Motor neuron (in vitro differentiated cells): Measurements from ENCODE around the gene ZNF367. TPM values are rescaled to one million over a fixed set of nuclear protein-coding genes. Genes with fewer than 3 reads are reported as not detected.
A peak's percentile ranks its signal among the peaks of the same experiment; 100 is the strongest.

Experiments used
- ATAC-seq, 8 experiments: fragments of 200-7000 bp; cut with Tn5 transposase; replicated peaks in 6 of 8; 2 replicates each; pipeline ENCODE4 v1.8.0; 2021; ENCODE audit warnings: mild to moderate bottlenecking in 8 of 8, moderate library complexity in 8 of 8
- H3K27ac ChIP-seq, 2 donors: fragments of 250-450 bp; sonication (Bioruptor Pico); 2 replicates each; pipeline ENCODE4 v1.9.0; 2021; ENCODE audit warnings: antibody characterized with exemption in 2 of 2, mild to moderate bottlenecking in 2 of 2, moderate library complexity in 1 of 2
- H3K4me1 ChIP-seq, 2 donors: fragments of 250-450 bp; sonication (Bioruptor Pico); replicated peaks in 1 of 2; 2 replicates each; pipeline ENCODE4 v1.6.1; 2021; ENCODE audit warnings: antibody characterized with exemption in 2 of 2, mild to moderate bottlenecking in 2 of 2, moderate library complexity in 1 of 2
- H3K4me3 ChIP-seq, 5 donors: fragments of 250-450 bp; sonication (Bioruptor Pico); 2 replicates each; pipeline ENCODE4 v1.9.0; 2021; ENCODE audit warnings: antibody characterized with exemption in 5 of 5, mild to moderate bottlenecking in 5 of 5, moderate library complexity in 4 of 5
- WGBS, 10 experiments: fragments of 450-650 bp; shearing (Covaris generic); methylation state at CpG; one replicate each; pipeline ENCODE4 v1.0.0; 2022; 5-methylcytosine and 5-hydroxymethylcytosine counted together
- in situ Hi-C, 9 experiments: fragments of 400-800 bp; cut with MboI; loops; one replicate each; pipeline ENCODE4 v1.15.0; 2021; ENCODE audit warnings: low sequenced_read_pairs in 9 of 9, low pct_unique_long_range_greater_than_20kb in 2 of 9; ENCODE audit not compliant: unreplicated experiment in 9 of 9
- total RNA-seq, 8 experiments: library from RNA; unstranded; fragments of 300-600 nt; gene quantifications; 2 replicates each; pipeline versions ENCODE4 v1.2.3 to v1.2.4, GENCODE V29; 2022

The ZNF367 gene
- total RNA-seq, 8 experiments from 2014 or later: 0.25 to 10.9 (median 1.8) TPM

DNA sequence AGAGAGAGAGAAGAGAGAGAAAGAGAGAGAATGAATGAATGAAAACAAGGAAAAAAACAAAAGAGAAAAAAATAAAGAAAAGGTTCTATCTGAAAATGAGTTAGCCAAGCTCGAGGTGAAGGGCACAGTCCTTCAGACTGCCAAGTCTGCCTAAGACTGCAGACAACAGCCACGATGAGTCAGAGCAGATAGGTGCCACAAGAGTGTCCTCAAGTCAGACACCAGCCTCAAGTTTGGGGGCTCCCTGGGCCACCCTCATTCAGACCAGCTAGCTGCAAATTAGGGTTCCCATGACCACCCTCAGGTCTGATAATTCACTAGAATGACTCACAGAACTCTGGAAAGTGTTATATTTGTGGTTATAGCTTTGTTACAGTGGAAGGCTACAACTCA, 17.9 kb upstream of the ZNF367 start:
- 42 to 90% (median 65%) methylated on average over 1 to 2 of the region's 2 CpGs; no CpG with 5 or more reads in 2 of the 10 experiments for WGBS, 10 experiments
- no peak for ATAC-seq
- no peak overlapping the region for H3K4me3 ChIP-seq
- no peak overlapping the region for H3K27ac ChIP-seq
- in situ Hi-C loops: loop anchor here in 2 of 9 experiments (25.0 kb wide), 1 partner anchor 226 kb away; the partner anchor contains the start of gene PRXL2C (in 2 of the 2)
- H3K4me1 ChIP-seq: no peaks in the 10 kb centered on the region

DNA sequence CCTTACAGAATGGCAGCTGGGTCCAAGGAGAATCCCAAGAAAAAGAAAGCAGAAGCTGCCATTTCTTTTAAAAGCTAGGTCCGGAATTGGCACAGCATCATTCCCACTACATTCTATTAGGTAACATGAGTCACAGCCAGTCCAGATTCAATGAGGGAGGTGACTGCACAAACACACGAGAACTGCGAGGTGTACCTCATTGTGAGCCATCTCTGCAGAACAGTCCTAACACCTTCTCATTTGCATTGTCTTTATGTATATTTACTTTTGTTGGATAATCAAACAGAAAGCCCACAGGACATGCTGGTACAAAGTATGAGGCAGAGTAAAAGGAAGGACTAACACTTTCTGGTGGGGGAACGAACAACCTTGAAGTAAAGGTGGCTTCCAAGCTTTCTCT, 17.2 kb upstream of the ZNF367 start:
- in situ Hi-C loops: loop anchor here in 2 of 9 experiments (25.0 kb wide), 1 partner anchor 227 kb away; the partner anchor contains the start of gene PRXL2C (in 2 of the 2)
- no peak for ATAC-seq
- Histone ChIP-seq H3K27ac (no peak overlapping the region), H3K4me1 (no peaks in the 10 kb centered on the region), H3K4me3 (no peak overlapping the region)
- WGBS, 10 experiments: 82 to 100% (median 89%) methylated on average over 1 to 4 of the region's 4 CpGs; no CpG with 5 or more reads in 2 of the 10 experiments

DNA sequence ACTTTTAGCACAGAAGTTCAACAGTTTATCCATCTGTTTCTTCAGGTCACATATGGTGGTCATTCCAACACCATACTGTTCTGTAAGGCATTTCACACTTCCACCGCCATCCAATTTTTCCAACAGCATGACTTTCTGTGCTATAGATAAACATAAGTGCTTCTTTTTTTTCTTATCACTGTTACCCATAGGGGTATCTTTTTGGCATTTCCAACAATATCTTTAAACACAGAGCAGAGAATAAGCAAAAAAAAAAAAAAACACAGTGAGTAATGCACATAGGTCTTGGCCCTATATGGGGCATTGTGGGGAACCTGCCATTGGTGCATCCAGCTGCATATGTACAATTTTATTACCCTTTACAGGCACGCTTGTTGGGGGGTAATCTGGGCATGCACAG, 12.2 kb upstream of the ZNF367 start:
- Histone ChIP-seq H3K4me3 (no peak overlapping the region), H3K27ac (no peak overlapping the region), H3K4me1 (peaks cover 0 to 4% of the 10 kb centered on the region in 2 donors)
- ATAC-seq: no peak
- 64 to 100% (median 94%) methylated on average over 1 to 2 of the region's 2 CpGs for whole genome bisulfite sequencing, 10 experiments
- in situ Hi-C loops: loop anchor here in 2 of 9 experiments (25.0 kb wide), 1 partner anchor 232 kb away; the partner anchor contains the start of gene PRXL2C (in 2 of the 2)

DNA sequence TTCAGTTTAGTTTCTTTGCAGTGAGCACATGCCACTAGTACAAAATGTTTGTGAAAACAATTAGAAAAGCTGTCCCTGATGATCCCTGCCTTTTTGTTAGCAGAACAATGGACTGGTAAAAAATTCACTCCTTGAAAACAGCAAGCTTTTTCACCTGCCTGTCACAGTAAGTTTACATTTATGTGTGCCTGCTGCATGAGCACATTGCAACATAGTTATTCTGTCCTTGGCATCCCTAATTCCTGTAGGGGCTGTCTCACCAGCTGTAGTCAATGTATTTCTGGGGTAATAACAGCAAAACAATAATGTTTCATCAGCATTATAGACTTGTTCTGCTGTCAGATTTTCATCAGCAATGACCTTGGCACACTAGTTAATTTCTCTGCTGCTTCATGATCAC, 11.6 kb upstream of the ZNF367 start:
- Histone ChIP-seq H3K4me1 (peaks cover 0 to 4% of the 10 kb centered on the region in 2 donors), H3K27ac (no peak overlapping the region), H3K4me3 (no peak overlapping the region)
- ATAC-seq: peak in 1 of 8 experiments; percentile 30
- in situ Hi-C loops: loop anchor here in 2 of 9 experiments (25.0 kb wide), 1 partner anchor 233 kb away; the partner anchor contains the start of gene PRXL2C (in 2 of the 2)

DNA sequence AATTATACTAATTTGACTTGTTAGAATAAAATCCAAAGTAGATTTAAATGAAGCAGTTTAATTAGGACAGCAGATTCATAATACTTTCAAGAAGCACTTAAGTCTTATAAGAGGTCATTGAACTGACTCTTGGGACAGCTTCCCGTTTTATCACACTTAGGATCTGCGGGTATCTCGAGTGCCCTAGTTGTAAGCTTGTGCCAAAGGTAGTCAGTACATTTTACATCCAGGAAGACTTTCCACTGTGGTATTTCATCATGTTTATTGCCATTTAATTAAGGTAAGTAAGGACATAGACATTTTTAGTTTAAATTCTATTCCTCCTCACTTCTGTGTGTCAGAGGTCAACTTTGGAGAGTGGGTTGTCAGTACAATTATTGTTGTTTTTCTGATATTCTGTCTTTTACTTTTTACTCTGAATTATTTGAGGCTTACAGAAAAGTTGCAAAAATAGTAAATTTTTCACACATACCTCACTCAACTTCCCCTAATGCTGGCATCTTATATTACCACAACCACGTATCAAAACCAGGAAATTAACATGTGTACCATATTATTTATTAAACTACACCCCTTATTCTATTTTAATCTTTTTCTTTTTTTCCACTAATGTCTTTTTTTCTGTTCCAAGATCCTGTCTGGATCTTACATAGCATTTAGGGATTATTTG, 7.5 kb upstream of the ZNF367 start:
- no peak for ATAC-seq
- Histone ChIP-seq H3K4me3 (no peak overlapping the region), H3K27ac (no peak overlapping the region), H3K4me1 (peaks cover 9 to 13% of the 10 kb centered on the region in 2 donors)
- in situ Hi-C loops: loop anchor here in 2 of 9 experiments (25.0 kb wide), 1 partner anchor 237 kb away; the partner anchor contains the start of gene PRXL2C (in 2 of the 2)
- 75 to 100% (median 92%) methylated on average over 1 to 4 of the region's 4 CpGs for WGBS, 10 experiments

DNA sequence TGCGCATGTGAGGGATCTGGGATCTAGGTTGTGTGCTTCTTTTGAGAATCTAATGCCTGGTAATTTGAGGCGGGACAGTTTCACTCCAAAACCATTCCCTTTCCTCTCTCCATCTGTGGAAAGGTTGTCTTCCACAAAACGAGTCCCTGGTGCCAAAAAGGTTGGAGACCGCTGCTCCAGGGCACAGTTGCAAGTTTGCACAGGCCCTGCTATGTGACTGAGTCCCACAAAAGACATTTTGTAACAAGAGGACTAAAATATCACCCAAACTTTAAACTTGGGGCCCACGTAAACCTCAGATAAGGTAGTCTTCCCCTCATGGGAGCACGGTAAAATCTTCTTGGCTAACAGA, 5.8 kb upstream of the ZNF367 start:
- 72 to 100% (median 93%) methylated on average over 1 to 6 of the region's 6 CpGs; no CpG with 5 or more reads in 2 of the 10 experiments for WGBS, 10 experiments
- Histone ChIP-seq H3K4me3 (no peak overlapping the region), H3K27ac (no peak overlapping the region), H3K4me1 (peaks cover 12 to 16% of the 10 kb centered on the region in 2 donors)
- in situ Hi-C loops: no loop called here
- no peak for ATAC-seq

DNA sequence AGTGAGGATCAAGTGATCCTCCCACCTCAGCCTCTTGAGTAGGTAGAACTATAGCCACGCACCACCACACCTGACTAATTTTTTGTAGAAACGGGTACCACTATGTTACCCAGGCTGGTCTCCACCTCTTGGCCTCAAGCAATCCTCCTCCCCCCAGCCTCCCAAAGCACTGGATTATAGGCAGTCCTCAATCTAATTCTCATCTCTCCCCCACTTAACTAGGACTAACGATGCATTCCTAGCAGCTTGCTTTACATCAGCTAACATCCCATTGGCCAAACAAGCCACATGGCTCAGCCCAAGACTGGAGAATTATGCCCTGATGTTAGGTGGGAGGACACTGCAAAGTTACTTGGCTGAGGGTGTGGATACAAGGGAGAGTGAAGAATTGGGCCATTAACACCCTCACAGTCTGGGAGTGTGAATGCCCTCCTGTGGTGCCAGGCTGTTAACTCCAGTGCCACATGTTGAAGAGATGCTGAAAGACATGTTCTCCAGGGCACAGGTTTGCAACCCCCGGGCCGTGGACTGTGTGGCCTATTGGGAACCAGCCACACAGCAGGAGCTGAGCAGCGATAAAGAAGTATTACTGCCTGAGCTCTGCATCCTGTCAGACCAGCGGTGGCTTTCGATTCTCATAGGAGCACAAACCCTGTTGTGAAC, 5.3 kb upstream of the ZNF367 start:
- H3K4me1 ChIP-seq: peaks cover 12 to 16% of the 10 kb centered on the region in 2 donors
- ATAC-seq: no peak
- no peak overlapping the region for H3K4me3 ChIP-seq
- H3K27ac ChIP-seq: no peak overlapping the region
- in situ Hi-C loops: no loop called here
- 60 to 100% (median 87%) methylated on average over 1 to 3 of the region's 8 CpGs; no CpG with 5 or more reads in 1 of the 10 experiments for WGBS, 10 experiments

DNA sequence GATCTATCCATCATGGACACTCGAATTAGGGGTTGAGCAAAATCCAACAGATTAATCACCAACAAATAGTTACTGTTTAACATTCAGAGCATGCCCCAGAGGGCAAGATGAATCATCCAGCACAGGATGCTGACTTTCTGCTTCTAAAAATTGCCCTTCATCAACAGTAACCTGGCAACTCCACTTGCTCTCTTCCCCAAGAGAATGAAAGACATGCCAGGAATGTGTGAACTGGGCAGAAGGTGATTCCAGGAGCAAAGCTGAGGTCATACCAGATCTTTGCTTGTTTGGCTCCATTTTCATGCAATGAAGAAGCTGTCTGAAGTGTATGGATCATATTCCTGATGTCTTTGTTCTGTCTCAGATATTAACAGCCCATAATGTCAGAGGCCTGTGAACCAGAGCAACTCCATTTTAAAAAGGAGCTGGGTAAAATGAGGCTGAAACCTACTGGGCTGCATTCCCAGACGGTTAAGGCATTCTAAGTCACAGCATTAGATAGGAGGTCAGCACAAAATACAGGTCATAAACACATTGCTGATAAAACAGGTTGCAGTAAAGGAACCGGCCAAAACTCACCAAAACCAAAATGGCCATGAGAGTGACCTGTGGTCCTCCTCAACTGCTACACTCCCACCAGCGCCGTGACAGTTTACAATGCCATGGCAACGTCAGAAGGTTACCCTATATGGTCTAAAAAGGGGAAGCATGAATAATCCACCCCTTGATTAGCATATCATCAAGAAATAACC, 2.5 kb upstream of the ZNF367 start:
- Histone ChIP-seq H3K4me3 (no peak overlapping the region), H3K4me1 (peaks cover 12 to 20% of the 10 kb centered on the region in 2 donors), H3K27ac (peak overlapping the region; percentile 62 to 76)
- peak in 1 of 8 experiments; percentile 1 for ATAC-seq
- WGBS, 10 experiments: 0 to 63% (median 15%) methylated on average over 1 to 6 of the region's 6 CpGs
- in situ Hi-C loops: no loop called here

DNA sequence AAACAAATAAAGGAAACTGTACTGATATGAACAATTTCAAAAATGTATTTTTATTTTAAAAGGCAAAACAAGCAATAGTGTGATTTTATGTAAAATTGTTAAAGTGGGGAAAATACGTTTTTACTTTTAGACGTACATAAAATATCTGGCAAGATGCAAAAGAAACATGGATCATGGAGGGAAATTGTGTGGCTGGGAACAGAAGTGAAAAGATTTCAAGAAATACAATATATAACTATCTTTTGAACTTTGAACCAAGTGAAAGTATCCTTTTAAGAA, 1.5 kb upstream of the ZNF367 start:
- WGBS, 10 experiments: 0 to 48% (median 21%) methylated on average over 2 of the region's 2 CpGs; no CpG with 5 or more reads in 1 of the 10 experiments
- peaks cover 12 to 20% of the 10 kb centered on the region in 2 donors for H3K4me1 ChIP-seq
- H3K4me3 ChIP-seq: peak overlapping the region; percentile 68 to 95 (median 87)
- no peak for ATAC-seq
- in situ Hi-C loops: no loop called here
- no peak overlapping the region for H3K27ac ChIP-seq

DNA sequence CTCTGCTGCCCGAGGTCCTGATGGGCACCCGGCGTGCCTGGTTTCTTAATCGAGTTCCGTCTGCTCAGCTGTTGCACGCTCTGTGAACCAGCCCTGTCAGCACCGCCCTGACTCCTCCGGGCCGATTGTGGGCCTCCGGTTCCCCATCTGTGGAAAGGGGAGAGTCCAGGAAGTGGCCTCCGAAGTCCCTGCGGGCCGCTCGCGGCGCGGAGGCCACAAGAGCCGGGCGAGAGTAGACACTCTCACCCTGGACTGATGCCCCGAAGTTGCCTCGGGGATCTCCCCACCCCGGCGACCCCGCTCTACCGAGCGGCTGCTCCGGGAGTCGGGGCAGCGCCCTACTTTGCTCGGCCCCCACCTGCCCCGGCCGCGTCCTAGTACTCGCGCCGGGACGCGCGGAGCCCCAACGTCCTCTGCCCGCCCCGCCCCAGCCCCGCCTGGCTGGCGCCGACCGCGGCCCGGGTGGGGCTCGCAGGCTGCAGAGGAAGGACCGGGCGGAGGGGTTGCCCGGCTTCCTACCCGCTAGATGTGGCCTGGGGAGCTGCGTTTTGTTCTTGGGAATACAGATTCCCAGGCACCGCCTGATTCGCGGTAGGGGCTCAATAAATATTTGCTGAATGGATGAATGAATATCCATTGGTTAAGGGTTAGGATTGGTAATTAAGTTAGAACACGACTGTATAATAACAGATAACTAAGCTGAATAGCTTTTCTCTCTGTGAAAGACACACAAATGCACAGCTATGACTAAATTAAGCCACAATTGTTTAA, 935 bp upstream of the ZNF367 start:
- peak; percentile 22 to 51 (median 39) for ATAC-seq
- Histone ChIP-seq H3K4me3 (peak overlapping the region; percentile 68 to 95 (median 87)), H3K4me1 (peaks cover 12 to 20% of the 10 kb centered on the region in 2 donors), H3K27ac (peak overlapping the region; percentile 49 to 73)
- in situ Hi-C loops: no loop called here
- 0 to 20% (median 0%) methylated on average over 1 to 4 of the region's 58 CpGs; no CpG with 5 or more reads in 2 of the 10 experiments for WGBS, 10 experiments

DNA sequence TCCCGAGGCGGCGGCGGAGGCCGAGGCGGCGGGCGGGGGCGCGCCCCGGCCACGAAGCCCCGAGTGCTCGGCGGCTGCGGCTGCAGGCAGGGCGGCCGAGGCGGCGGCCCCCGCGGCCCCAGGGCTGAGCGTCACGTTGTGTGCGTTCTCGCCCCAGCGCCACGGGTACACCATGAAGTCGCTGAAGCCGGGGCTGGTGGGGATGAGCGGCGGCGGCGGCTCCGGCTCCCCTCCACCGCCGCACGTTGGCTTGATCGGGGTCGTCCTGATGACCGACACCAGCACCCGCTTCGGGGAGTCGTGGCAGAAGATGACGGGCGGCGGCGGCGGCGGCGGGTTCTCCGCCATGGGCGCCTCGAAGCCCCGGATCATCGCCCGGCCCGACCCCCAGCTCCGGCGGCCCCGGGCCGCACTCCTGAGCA, 498 bp downstream of the ZNF367 start:
- no peak for ATAC-seq
- peak overlapping the region; percentile 68 to 95 (median 87) for H3K4me3 ChIP-seq
- peak overlapping the region; percentile 80 to 86 for H3K27ac ChIP-seq
- in situ Hi-C loops: no loop called here
- peaks cover 15 to 26% of the 10 kb centered on the region in 2 donors for H3K4me1 ChIP-seq
- 0% methylated on average over 4 of the region's 62 CpGs; no CpG with 5 or more reads in 9 of the 10 experiments for WGBS, 10 experiments

DNA sequence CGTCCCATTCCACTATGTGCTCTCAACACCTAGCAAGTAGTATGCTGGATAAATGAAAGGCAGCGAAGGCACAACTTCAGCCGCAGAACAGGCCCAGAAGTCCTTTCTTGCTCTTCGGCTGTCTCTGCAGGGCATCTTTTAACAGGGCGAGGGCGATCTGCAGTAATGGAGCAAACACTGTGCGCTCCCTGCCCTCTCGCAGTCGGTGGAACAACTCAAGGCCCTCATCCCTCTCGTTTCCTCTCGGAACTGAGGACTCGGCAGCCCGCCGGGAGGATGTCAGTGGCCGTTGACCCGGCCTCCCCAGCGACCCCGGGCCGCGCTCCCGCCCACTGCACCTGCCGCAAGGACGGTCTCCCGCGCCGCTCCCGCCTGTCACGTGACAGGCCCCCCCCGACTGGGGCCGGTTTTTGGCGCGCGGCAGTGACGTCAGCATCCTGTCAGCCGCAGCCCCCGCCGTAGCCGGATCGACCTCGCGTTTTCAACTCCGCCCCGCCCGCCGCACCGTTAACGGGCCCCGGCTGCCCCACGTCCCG, 1.1 kb downstream of the ZNF367 start:
- in situ Hi-C loops: no loop called here
- 0% methylated on average over 1 to 8 of the region's 50 CpGs; no CpG with 5 or more reads in 1 of the 10 experiments for WGBS, 10 experiments
- H3K4me1 ChIP-seq: peaks cover 15 to 26% of the 10 kb centered on the region in 2 donors
- ATAC-seq: peak; percentile 3 to 11 (median 7)
- peak overlapping the region; percentile 68 to 95 (median 87) for H3K4me3 ChIP-seq
- peak overlapping the region; percentile 80 to 86 for H3K27ac ChIP-seq
